NB4 (cell line): ENCODE data around the gene NFIA.

Experiments used
- DNase-seq: peaks from one replicate; pipeline ENCODE4 v3.0.0; 2010; ENCODE audit warnings: low read depth
- H3K4me3 ChIP-seq: one replicate; pipeline ENCODE4 v1.5.1; 2011; ENCODE audit warnings: mild to moderate bottlenecking, low read depth, low read length, moderate library complexity
- MYC ChIP-seq: IDR thresholded peaks from 2 replicates; pipeline ENCODE4 v1.6.1; 2011; ENCODE audit warnings: low read depth, low read length
- POLR2A ChIP-seq: IDR thresholded peaks from 2 replicates; pipeline ENCODE4 v1.6.1; 2011; ENCODE audit warnings: mild to moderate bottlenecking; ENCODE audit not compliant: insufficient read length; ENCODE audit errors: extremely low read depth
- TF ChIP-seq, protein P1 (sequence below): IDR thresholded peaks from one replicate; pipeline ENCODE4 v1.5.1; 2012; ENCODE audit warnings: low read depth, low read length
- TF ChIP-seq, protein P2 (sequence below): IDR thresholded peaks from 2 replicates; pipeline ENCODE4 v1.6.1; 2011; ENCODE audit warnings: low read depth, low read length

The NFIA gene

DNA sequence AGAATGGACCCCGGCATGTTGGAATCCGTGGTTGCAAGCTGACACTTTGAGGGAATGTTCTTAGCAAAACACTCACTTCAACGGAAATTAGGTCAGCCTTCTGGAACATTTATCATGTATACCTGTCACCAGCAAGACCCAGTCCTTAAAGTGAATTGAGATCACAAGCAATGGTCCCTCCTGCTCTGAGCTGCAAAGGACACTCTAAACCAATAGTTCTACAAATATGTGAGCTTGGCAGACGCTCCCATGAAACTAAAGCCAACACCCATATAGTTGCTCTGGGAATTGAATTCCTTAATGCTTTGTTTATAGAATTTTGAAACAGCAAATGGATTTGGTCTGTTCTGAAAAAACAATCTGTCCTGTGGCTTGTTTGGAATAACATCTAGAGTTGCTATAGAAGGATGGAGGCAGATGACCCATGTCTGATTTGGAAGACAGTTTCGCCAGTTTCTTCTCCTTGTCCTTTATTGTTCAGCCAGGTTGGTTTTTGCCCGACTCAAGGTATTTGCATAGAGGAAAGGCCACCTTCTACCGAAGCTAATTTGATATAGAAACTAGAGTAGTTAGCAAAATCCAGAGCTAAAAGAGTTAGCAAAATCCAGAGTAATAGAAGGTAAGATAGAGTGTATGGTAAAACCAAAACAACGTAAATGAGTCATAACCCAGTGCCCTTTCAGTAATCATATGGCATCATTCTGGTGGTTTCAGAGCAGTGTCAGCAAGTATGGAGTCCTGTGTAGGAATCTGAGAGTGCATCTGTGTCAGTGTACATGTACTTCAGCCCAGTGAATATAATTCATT lies 236.2 kb downstream of the NFIA start:
- TF ChIP-seq MYC (no peak), POLR2A (no peak)
- TF ChIP-seq, protein P1, sequence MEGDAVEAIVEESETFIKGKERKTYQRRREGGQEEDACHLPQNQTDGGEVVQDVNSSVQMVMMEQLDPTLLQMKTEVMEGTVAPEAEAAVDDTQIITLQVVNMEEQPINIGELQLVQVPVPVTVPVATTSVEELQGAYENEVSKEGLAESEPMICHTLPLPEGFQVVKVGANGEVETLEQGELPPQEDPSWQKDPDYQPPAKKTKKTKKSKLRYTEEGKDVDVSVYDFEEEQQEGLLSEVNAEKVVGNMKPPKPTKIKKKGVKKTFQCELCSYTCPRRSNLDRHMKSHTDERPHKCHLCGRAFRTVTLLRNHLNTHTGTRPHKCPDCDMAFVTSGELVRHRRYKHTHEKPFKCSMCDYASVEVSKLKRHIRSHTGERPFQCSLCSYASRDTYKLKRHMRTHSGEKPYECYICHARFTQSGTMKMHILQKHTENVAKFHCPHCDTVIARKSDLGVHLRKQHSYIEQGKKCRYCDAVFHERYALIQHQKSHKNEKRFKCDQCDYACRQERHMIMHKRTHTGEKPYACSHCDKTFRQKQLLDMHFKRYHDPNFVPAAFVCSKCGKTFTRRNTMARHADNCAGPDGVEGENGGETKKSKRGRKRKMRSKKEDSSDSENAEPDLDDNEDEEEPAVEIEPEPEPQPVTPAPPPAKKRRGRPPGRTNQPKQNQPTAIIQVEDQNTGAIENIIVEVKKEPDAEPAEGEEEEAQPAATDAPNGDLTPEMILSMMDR = no peak
- TF ChIP-seq, protein P2, sequence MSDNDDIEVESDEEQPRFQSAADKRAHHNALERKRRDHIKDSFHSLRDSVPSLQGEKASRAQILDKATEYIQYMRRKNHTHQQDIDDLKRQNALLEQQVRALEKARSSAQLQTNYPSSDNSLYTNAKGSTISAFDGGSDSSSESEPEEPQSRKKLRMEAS = no peak
- DNase-seq = no peak
- no peak overlapping the region for H3K4me3 ChIP-seq

DNA sequence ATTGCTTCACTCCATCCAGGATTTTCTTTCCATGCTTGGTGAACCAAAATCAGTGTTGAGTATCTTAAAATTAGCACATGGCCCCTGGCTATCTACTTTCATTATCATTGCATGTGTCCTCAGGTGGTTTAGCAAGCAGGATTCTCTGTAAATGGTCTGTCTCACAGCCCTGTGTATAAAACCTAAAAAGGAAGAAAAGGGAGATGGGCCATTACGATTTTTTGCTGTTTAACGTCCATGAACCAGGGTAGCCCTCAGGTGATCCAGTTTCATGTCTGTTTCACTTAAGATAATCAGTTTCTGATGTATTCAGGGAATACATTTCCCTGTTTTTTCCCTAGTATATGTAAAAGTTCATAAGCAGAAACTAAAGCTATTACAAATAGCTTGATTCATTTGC lies 238.2 kb downstream of the NFIA start:
- no peak overlapping the region for H3K4me3 ChIP-seq
- DNase-seq = no peak
- TF ChIP-seq POLR2A (no peak), MYC (no peak)
- TF ChIP-seq, protein P1 = no peak
- TF ChIP-seq, protein P2 = no peak

DNA sequence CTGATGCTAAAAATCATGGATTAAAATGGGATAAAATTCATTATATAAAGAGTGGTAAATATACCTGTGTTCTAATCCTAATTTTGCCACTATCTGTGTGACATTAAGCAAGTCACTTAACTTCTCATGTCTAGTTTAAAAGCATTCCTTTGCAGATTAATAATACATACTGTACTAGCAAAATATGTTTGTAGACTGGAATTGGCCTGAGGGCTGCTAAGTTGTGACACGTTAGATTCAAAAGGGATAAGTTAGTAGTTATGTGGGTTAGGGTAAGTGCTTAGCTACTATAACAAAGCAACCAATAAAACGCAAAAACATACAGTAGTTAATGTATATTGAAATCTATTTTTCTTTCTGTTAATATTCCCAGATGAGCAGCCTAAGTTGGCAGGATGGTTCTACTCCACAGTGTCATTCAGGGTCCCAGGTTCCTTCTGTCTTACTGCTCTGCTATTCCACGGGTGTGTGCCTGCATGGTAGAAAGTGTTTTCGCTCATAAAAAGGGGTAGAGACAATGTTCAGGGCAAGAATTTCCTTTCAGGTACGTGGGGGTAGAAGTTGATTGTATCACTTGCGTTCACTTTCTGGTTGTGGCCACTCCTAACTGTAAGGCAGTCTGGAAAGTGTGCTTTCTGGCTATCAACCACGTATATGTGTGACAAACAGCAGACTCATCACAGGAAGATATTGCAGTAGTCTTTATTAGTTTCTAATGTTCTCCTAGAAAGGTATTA lies 239.8 kb downstream of the NFIA start:
- DNase-seq = no peak
- no peak overlapping the region for H3K4me3 ChIP-seq
- TF ChIP-seq, protein P2 = no peak
- TF ChIP-seq, protein P1 = no peak
- TF ChIP-seq MYC (no peak), POLR2A (no peak)

DNA sequence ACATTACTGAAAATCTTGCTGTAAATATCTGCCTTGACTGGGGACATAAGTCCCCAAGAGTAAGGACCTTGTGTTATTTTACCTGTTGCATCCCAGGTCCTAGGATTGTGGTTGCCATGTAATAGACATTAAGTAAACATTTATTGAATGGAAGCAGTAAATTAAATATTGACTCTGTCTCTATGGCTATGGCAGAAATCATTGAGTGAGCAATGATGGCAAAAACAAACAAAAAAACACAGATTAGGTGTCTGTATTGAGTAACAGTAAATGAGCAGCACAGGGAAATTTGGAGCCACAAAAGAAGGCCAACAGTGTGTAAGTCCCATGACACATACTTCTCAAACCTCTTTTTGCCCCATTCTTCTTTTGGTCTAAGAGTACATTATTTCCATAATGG lies 240.4 kb downstream of the NFIA start:
- TF ChIP-seq MYC (no peak), POLR2A (no peak)
- TF ChIP-seq, protein P1 = no peak
- TF ChIP-seq, protein P2 = no peak
- no peak overlapping the region for H3K4me3 ChIP-seq
- no peak for DNase-seq

DNA sequence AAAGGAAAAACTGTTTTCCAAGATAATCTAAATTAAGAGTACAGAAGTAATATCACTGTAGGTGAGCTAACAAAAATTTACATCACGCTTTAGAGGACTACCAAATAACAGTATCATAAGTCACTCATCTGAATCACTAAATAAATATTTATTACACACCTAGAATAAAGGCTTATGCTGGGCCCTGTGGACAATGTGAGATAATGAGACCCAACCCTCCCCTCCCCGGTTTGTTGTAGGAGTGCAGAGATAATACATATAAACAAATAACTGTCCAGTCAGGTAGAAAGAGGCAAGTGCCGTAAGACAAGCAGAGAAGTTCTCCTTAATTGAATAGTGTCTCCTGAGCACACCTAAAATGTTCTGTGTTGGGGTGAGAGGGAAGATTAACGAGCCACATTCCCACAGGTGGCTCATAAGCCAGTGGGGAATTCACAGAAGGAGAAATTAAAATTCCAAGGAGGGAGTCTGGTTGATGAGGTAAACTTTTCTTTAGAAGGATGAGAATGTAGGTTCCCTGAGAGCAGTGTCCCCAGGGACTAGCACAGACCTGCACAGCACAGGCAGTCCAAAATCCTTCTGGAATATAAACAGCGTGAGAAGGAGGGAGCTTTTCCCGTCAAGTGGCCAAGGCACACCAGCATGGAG lies 241.4 kb downstream of the NFIA start:
- no peak for DNase-seq
- H3K4me3 ChIP-seq = no peak overlapping the region
- TF ChIP-seq, protein P1 = no peak
- TF ChIP-seq, protein P2 = no peak
- TF ChIP-seq MYC (no peak), POLR2A (no peak)
